GM18526 (cell line): ENCODE results near the gene IMMP2L.

ENCODE experiments used
- POLR2A ChIP-seq: IDR thresholded peaks from 3 replicates; pipeline ENCODE4 v1.6.1; 2011; ENCODE audit not compliant: insufficient read length; ENCODE audit errors: extremely low read depth

Gene IMMP2L

DNA sequence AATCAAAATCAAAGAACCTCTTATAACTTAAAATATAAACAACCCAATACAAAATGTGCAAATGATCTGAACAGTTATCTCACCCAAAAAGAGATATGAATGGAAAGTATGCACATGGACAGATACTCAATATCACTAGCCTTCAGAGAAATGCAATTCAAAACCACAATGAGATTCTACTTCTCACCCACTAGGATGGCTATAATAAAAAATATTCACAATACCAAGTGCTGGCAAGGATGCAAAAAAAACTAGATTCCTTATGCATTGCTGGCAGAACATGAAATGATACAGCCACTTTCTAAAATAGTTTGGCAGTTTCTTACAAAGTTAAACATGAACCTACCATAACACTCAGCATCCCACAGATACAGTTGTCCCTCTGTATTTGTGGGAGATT lies 601.5 kb downstream of the IMMP2L start:
- TF ChIP-seq POLR2A = no peak

DNA sequence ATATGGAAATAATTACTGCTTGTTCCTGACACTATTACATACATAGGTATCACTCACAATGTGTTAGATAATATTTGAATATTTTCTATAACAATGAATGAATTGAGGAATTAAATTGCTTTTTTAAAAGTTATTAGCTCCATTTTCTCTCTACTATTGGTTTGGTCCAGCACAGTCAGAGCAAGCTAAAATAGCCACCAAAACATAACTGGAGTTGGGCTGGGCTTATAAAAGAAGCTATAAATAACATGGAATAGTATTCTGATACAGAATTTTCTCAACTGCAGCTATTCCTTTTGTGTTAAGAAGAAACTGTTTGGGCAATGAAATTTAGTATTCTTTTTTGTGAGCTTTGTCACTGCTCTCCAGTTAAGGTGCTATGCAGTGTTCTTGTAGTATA lies 614.0 kb downstream of the IMMP2L start:
- no peak for TF ChIP-seq POLR2A

DNA sequence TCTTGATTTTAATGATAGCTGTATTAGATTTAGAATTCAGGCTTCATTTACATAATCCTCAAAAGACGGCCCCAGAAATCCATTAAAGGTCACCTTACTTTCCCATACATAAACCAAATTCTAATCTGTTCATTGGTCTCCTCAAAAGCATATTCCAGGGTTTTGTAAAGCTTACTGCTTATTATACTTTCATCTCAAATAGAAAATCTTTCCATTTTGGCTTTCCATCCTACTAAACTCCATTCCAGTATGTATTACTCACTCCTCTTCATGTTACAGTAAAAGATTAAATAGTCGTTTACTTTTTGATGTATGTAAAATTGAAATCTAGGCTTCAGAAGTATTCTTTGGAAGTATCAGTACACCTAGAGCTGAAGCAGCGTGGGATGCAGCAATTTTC lies 614.9 kb downstream of the IMMP2L start:
- TF ChIP-seq POLR2A = no peak

DNA sequence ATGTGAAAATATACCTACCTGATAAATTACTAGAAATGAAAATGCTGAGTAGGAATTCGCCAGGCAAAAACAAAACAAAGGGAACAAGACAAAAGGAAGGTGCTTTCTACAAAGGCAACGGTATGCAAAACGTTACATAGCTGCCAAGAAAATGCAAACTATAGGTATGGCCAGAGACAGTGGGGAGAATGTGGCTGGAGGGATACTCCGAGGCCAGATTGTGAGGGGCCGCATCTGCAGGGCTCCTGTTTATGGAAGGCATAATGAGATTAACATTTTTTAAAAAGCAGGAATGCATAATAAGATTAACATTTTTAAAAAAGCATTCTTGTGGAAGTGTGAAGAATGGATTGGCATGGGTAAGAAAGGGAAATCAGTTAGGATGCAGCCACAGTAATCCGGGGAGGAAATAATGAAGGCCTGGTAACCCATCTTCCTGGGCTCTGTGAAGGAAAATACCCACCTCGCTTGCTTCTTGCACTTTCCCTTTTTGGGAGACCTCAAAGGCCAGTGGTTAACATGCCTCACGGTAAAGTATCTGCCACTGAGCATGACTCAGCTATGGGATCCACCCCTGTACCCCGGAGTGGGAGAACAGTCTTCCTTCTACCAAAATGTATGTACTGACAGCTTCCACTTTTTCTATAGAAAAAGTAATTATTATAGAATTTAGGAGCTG lies 617.2 kb downstream of the IMMP2L start:
- no peak for TF ChIP-seq POLR2A

DNA sequence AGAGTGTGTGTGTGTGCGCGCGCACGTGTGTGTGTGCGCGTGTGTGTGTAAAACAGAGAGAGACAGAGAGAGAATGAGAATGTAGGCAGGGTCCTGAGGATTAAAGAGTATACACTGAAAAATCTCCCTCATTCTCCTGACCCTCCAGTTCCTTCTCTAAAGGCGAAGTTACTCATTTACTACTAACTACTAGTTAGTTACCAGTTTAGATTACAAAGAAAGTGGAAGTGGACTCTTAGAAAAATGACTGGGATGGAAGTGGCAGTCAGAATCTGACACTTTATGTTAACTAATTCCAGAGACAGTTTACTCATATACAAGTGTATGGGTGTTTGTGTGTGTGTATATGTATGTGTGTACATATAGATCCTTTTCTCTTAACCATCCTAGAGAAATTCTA lies 617.8 kb downstream of the IMMP2L start:
- no peak for TF ChIP-seq POLR2A

DNA sequence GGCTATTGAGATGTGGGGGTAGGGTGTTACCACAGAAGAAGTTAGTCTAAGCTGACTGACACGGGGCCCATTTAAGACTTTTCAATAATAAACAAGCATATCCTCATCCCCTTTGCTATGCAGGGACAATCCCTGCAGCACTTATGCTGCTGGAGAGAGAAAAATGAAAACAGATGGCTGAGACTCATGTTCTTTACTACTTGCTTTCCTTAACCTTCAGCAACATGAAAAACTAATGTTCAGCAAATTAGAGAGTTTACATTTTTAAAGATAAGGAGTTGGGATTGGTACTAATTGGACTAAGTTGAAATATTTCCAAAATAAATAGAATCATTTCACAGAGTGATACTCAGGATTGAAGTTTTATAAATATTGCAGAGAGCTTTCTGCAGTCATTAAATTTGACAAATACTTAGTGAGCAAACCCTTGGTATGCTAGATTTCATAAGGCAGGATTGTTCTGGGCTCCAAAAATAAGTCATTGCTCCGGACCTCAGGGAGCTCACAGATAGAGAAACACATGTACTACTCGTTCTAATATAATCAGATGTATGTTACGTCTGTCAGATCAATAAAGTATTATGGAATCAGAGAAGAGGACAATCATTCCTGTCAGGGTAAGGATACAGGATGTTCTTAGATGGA lies 618.5 kb downstream of the IMMP2L start:
- no peak for TF ChIP-seq POLR2A

DNA sequence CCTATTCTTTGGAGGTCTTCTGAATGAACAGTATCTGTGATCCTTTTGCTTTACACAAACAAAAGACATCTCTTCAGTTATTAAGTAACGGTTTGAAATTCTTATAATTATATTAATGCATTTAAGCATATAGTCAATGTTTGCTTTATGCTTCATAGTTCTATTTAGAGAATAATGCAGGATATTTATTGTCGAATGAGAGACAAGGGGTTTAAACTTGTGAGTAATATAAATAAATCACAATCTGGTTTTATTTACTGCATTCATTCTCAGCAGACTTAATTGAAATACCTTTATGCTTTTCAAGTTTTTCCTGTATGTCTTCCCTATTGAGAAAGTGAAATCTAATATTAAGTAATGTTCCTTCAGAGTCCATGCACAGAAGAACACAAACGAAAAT lies 620.9 kb downstream of the IMMP2L start:
- TF ChIP-seq POLR2A = no peak

DNA sequence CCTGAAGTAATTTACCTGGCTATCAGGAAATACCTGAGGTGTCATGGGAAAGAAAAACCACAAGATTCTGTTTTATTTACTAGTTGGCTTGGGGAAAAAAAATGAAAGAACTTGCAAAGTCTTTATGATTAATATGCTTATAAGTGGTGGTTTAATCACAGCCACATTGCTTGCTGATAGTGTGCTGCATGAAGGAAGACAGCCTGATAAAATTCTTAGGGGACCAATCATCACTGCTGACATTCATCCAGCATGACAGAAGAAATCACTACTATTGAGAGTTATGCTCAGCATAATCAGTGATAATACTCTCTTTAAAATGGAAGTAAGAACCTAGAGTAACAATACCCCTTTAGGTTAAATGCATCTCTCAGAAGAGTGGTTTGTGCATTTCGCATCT lies 621.5 kb downstream of the IMMP2L start:
- no peak for TF ChIP-seq POLR2A

DNA sequence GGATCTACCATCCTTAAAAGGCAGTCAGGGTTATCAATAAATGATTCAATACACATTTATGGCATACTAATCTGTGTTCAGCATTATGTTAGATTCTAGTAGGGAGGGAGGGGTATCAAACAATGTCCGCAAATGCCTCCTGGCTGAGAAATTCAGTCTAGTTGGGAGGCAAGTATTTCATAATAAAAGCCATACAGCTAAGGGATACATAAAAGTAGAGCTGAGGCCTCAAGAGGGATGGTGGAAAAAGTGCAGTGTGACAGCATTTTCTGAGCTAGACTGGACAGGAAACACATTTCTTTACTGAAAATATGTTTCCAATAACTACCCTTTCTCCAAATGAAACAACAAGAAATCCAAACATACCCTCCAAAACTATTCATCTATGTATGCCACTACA lies 624.1 kb downstream of the IMMP2L start:
- no peak for TF ChIP-seq POLR2A

DNA sequence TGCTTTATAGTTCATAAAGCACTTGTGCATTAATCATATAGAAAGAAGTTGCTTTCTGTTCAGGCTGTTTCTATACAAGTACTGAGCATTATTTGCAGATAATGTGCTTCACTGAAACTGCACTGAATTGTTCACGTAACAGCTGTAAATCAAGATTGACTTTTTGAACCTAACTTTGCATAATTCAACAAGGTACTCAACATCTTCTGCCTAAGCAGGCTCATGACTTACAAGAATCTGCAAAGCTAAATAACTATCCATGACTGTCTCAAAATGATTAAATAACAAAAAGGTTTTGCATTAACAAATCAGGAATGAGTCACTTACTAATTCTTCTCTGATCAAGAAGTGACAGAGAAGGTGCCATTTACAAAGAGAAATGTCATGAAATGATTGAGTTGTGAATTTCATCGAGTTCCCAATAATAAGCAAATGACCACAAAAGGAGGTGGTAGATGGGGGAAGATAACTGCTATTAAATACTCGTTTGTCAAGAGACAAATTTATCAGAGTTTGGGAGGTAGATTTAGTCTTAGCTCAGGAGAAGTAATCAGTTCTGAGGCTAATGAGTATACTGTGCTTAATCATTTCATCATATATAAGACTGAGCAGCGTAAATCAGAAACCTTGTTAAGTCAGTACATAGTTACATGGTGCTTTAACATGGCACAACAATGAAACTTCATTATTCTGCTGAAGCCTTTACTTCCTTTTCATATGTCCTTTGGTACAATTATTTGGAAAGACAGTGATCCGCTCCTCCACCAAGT lies 632.6 kb downstream of the IMMP2L start:
- TF ChIP-seq POLR2A = no peak

DNA sequence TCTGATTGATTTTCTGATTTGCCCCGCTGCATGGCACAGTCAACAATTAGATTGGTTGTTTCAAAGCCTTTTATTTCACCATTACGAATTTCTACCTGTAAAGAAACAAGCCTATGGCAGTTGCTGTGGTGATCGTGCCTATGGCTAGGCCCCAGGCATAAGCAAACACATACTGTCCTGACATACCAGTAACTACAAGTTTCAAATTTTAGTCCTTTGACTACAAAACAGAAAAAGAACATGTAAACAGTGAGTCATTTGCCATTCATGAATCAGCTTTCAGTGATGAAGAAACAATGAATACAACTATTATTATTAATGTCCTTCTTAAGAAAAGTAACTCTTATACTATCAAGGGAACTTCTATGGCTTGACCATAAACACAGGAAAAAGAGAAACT lies 639.4 kb downstream of the IMMP2L start:
- no peak for TF ChIP-seq POLR2A

DNA sequence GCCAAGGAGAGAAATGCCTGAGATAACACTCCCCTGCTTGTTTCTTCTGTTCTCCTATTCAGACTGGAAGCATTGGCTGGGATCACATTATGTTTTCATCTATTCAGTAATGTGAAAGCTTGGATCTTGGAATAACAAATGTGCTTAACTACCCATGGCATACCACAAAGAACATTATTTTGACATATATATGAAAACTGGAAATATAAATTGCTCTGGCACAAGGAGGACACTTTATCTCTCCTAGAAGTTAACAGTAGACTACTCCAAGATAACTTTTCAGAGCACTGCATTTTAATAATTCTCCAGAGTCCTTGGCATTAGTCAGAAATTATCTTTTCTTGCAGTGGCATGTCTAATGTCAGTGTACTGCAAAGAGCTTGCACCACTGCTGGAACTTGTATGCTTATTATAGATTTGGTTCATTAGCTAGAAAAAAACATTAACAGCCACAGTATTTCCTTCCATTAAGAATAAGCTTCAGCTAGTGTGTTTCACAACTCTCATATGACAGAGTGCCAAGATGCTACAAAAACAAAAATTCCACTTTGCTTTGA lies 640.6 kb downstream of the IMMP2L start:
- TF ChIP-seq POLR2A = no peak

DNA sequence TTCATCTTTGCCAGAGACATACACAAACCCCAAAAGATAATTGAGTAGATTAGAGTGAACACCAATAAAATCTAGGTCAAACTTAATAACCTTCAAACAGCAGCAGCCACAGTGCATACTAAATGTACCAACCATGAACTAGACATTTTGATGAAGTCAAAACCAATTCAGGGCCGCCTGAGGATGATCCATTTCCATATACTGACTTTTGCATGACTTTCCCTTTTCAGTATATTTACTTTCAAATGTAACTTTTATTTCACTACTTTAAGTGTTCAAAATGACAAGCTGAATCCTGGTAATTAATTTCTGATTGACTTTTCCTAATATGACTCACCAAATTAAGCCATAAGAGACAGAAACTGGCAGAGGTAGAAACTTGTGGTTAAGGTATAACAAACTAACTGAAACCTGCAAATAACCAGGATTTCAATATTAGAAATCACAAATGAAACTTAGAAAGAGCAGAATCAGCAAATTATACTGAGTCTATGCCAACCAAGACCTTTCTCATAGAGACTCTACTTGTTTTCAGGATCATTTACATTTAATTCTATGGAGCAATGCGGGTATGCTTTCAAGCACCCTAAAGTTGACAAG lies 643.2 kb downstream of the IMMP2L start:
- no peak for TF ChIP-seq POLR2A

DNA sequence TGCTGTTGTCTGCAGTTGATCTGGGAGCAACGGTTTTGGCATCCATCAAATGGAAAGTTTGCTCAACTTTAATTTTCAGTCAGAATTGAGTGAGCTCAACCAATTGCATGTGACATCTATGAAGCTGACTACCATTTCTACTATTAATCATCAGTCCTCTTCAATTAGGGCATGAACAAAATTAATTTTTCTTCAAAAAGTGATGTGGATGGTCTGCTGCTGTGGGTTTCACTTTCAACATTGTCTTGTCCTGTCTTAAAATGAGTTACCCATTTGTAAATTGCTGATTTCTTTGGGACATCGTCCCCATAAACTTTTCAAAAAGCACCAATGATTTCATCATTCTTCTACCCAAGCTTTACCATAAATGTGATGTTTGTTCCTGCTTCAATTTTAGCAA lies 648.0 kb downstream of the IMMP2L start:
- no peak for TF ChIP-seq POLR2A

DNA sequence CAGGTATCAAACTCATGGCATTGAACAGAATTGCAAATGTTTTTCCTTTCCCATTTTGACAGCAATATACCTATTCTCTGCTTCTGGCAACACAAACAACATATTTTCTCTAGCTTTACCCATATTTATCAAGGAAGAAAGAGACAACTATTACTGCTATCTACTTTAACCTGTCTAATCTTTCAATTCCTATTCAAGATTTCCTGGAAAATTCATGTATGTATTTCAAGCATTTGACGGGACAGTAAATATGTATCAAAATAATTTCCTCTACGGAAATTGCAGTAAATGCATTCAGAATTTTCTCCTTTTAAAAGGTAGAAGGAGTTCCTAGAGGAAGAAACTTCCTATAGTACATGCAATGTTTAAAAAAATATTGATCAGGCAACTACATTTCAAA lies 650.7 kb downstream of the IMMP2L start:
- TF ChIP-seq POLR2A = no peak

DNA sequence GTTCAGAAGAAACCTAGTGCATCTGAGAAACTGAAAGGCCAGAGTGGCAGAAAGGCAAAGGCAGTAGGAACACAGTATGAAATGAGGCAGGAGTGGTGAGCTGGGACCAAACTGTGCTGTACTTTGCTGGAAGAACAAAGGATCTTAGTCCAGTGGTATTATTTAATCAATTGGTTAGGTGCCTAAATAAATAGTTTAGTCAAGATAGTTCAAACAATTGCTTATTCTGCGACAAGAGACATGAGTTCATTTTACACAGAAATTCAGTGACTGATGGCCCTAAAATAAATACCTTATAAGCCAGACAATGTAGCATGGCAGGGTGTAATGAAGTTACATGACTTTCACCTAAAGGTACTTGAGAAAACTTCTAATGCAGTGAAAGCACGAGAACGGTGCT lies 653.2 kb downstream of the IMMP2L start:
- TF ChIP-seq POLR2A = no peak
